Astrocyte (in vitro differentiated cells and primary cell): ENCODE results near the gene CHAD.

Experiments
- CTCF ChIP-seq: IDR thresholded peaks from 2 replicates; pipeline ENCODE4 v1.5.1; 2011; ENCODE audit warnings: low read depth, mild to moderate bottlenecking, inconsistent platforms, low read length, moderate library complexity; ENCODE audit not compliant: insufficient read depth
- EZH2 ChIP-seq: IDR thresholded peaks from 2 replicates; pipeline ENCODE4 v1.6.1; 2012; ENCODE audit warnings: mild to moderate bottlenecking, low read length, inconsistent platforms; ENCODE audit not compliant: insufficient read depth

GRCh38 chr17:50480854-50481490, 12.3 kb upstream of the CHAD start:
- TF ChIP-seq CTCF (no peak), EZH2 (no peak)
